ENCODE results near the gene SNRNP48.

SNRNP48 gene

GRCh38 chr6:7559651-7560385 is 30.2 kb upstream of the SNRNP48 start:
- no peak for DNase-seq

DNA sequence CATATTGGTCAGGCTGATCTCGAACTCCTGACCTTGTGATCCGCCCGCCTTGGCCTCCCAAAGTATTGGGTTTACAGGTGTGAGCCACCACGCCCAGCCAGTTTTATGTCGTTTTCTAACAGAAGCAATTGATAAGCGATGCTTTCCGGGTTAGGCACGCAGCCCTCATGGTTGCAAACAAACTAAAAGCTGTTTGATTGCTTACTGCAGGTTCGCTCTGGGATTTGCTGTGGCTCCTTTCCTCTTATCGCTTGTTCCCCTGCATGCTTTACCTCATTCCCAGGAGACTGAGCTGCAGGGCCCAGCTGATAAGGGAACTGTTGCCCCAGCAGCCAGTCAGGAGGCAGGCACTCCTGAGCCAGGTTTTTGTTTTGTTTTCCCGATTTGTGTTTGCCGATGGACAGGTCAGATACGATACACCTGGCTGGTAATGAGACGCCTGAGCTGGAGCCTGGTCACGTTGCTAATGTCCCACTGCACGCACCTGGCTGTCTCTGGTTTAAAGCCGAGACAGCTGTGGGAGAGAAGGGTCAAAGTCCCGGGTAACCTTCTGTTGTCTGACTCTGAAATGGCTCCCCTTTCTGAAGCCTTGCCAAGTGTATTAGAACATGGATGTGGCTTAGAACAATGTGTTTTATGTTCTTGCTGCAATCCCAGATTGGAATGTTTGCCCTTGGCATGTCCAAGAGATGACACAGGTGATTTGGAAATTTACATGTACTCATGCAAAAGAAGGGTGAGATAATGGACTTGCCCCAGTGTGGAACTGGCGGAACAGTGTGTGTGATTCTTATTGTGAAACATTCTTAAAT is 28.6 kb upstream of the SNRNP48 start:
- no peak for DNase-seq

- no peak for DNase-seq
These were observed 27.2 kb upstream of the SNRNP48 start for GRCh38 chr6:7562769-7563168.

- DNase-seq: no peak
These were observed 23.9 kb upstream of the SNRNP48 start for GRCh38 chr6:7566107-7566506.

DNA sequence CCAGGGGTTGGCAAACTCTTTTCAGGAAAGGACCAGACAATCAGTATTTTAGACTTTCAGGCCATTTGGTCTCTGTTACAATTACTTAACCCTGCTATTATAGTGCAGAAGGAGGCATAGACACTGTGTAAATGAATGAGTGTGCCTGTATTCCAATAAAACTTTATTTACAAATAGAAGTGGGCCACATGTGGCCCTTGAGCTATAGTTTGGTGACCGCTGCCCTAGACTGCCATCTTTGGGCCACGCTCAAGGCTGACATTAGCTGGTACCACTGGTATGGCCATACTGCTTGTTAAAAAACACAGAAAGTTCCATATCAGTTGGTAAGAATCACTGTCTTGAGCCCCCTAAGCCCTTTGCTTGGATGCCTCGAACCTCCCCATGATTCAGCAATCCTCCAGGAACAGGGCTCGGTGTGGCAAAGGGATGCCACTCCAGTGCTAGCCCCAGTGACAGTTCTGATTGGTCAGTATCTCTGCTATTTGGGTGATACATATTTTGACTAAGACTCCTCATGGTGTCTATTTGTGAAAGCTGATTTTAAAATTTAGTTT is 23.3 kb upstream of the SNRNP48 start:
- DNase-seq: no peak

- DNase-seq: no peak
These were observed 22.0 kb upstream of the SNRNP48 start for GRCh38 chr6:7568021-7568420.

DNA sequence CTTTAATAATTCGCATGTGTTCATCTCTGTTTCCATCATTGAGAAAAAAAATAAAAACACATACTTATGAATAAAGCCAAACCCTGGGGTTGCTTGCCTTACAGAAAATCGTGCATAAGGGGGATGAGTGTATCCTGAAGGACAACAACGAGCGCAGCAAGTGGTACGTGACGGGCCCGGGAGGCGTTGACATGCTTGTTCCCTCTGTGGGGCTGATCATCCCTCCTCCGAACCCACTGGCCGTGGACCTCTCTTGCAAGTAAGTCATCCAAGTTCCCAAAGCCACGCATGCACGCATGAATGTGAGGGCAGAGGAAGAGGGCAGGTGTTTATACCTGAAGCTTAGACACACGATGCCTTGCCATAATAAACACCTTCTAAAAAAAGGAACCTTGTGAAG is 20.9 kb upstream of the SNRNP48 start:
- DNase-seq: no peak

DNA sequence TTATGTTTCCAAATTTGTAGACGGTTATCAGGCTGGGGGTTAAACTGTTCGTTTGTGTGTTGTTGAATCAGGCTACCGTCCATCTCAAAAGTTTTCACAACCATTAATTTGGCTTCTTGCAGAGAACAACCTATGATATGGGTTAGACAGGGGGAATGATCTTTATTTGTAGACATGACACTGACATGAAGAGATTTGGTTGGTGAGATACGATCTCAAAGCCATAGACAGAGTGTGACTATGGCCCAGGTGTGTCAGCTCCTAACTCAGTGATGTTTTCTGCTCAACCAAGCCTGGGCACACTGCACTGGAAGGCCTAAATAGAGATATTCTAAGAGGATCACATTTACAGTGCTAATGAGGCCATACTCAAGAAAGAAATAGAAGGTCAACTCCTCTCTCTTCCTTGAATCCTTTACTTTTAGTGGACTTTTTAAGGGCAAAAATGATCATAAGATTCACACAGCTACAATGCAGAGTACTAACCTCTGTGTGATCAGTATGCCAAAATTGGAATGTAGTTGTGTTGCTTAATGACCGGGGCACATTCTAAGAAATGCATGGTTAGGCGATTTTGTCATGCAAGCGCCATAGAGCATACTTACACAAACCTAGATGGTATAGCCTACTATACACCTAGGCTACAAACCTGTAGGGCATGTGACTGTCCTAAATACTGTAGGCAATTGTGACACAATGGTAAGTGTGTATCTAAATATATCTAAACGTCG is 17.6 kb upstream of the SNRNP48 start:
- no peak for DNase-seq

GRCh38 chr6:7574500-7574899 is 15.5 kb upstream of the SNRNP48 start:
- no peak for DNase-seq

- no peak for DNase-seq
These were observed 11.5 kb upstream of the SNRNP48 start for GRCh38 chr6:7578516-7578915.

GRCh38 chr6:7578931-7579330 is 11.1 kb upstream of the SNRNP48 start:
- DNase-seq: no peak

DNA sequence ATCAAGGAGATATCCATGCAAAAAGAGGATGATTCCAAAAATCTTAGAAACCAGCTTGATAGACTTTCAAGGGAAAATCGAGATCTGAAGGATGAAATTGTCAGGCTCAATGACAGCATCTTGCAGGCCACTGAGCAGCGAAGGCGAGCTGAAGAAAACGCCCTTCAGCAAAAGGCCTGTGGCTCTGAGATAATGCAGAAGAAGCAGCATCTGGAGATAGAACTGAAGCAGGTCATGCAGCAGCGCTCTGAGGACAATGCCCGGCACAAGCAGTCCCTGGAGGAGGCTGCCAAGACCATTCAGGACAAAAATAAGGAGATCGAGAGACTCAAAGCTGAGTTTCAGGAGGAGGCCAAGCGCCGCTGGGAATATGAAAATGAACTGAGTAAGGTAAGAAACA is 10.1 kb upstream of the SNRNP48 start:
- DNase-seq: no peak

GRCh38 chr6:7580537-7580926 is 9.5 kb upstream of the SNRNP48 start:
- no peak for DNase-seq

- no peak for DNase-seq
These were observed 8.9 kb upstream of the SNRNP48 start for GRCh38 chr6:7580927-7581618.

DNA sequence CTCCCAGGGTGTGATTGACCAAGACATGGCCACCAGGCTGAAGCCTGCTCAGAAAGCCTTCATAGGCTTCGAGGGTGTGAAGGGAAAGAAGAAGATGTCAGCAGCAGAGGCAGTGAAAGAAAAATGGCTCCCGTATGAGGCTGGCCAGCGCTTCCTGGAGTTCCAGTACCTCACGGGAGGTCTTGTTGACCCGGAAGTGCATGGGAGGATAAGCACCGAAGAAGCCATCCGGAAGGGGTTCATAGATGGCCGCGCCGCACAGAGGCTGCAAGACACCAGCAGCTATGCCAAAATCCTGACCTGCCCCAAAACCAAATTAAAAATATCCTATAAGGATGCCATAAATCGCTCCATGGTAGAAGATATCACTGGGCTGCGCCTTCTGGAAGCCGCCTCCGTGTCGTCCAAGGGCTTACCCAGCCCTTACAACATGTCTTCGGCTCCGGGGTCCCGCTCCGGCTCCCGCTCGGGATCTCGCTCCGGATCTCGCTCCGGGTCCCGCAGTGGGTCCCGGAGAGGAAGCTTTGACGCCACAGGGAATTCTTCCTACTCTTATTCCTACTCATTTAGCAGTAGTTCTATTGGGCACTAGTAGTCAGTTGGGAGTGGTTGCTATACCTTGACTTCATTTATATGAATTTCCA is 4.6 kb upstream of the SNRNP48 start:
- DNase-seq: no peak

- peak; percentile 29 for DNase-seq
These were observed 2.3 kb upstream of the SNRNP48 start for GRCh38 chr6:7587631-7588100.

DNA sequence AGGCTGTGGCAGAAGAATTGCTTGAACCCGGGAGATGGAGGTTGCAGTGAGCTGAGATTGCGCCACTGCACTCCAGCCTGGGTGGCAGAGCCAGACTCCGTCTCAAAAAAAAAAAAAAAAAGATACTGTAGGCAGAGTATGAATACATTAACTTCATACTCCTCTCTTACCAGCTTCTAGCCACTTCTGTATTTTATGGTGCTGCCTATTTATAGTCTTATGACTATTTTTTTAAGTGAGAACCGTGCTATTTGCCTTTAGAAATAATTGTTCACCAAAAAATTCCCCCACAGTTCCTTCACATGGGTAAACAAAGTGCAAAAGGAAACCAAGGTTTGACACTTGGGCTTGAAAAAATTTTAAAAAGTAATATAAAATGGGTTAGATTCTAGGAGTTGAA is 1.5 kb upstream of the SNRNP48 start:
- DNase-seq: no peak

DNA sequence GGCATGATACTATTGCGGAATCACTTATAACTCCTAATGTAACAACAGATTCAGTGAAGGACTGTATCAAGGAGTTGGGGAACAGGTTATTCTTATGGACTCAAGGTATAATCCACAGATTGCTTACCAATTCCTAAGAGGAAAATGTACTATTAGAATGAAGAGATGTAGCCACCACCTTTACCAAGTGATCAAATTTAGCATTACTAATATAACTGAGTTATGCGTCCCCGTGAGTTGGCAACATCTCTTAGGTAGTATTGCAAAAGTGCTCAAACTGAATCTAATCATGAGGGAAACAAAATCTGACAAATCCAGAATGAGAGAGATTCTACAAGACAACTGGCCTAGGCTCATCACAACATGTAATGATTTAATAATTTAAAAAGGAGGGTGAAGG is 777 bp upstream of the SNRNP48 start:
- DNase-seq: no peak

- peak; percentile 38 for DNase-seq
These were observed 912 bp downstream of the SNRNP48 start for GRCh38 chr6:7590918-7591302.

- no peak for DNase-seq
These were observed 1.8 kb downstream of the SNRNP48 start for GRCh38 chr6:7591770-7592169.

DNA sequence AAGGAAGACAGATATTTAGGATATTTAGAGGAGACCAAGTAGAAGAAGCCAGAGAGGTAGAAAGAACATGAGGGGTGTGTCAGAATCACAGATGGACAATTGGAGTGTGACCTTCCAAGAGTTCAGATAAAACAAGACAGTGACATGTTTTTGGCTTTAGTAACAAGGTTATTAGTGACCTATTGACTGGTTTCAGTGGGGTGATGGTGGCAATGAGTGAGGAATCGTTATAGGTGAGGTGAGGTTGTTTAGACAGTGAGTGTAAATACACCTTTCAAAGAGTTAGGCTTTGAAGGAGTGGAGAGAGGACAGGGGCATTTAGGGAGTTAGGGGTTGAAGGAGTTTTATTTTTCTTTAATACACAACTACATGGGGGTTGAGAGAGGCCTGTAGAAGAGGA is 3.2 kb downstream of the SNRNP48 start:
- no peak for DNase-seq

DNA sequence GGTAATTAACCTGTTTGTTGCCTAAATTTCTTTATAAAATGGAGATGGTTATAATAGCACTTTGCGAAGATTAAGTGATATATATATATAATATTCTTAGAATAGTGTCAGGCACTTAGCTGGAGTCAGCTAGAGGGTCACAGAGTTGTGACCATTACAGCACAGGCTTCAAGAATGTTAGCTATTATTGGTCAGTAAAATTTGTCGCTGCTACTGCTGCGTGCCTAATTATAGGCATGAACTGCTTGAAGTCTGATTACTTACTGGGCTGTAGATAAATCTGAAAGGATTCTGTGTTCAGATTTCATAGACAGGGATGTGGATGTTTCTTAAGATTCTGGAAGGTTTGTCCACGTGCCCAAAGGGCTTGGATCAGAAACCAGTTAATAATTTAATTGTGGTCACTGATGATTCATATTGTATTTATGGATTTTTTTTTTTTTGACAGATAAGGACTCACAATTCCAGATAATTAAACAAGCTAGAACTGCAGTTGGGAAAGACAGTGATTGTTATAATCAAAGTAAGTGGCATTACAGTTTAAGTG is 4.7 kb downstream of the SNRNP48 start:
- DNase-seq: no peak

All from NCI-H82 (cell line).